SH-SY5Y (cell line): Measurements from ENCODE around the gene FBXL22.

Source experiments
- GATA2 ChIP-seq: IDR thresholded peaks from 2 replicates; pipeline ENCODE4 v1.6.1; 2011; ENCODE audit warnings: mild to moderate bottlenecking, low read depth, low read length
- GATA3 ChIP-seq: IDR thresholded peaks from 2 replicates; pipeline ENCODE4 v1.6.1; 2011; ENCODE audit warnings: low read depth, mild to moderate bottlenecking, low read length, moderate library complexity

DNA sequence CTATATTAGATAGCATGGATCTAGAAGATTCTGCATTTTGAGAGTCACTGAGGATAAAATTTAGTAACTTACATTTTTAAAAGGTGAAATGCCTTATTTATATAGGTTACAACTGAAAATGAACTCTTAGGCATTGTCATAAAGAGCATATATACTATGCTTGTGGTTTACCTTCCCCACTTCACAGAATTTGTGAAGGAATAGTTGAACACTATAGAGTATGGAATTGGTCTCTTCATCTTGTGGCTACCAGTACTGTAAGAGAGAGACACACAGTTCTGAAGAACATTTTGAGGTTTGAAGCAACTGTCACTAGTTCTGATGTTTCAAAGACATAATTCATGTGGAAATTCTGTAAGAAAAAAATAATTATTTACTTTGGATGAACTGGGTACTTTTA is 41.7 kb upstream of the FBXL22 start:
- TF ChIP-seq GATA3 = no peak
- TF ChIP-seq GATA2 = no peak
